ENCODE results near the gene PRDM15.

Gene PRDM15

GRCh38 chr21:41778930-41779600, 100.1 kb downstream of the PRDM15 start:
- no peak for DNase-seq (ENCODE audit: low spot score)

DNA sequence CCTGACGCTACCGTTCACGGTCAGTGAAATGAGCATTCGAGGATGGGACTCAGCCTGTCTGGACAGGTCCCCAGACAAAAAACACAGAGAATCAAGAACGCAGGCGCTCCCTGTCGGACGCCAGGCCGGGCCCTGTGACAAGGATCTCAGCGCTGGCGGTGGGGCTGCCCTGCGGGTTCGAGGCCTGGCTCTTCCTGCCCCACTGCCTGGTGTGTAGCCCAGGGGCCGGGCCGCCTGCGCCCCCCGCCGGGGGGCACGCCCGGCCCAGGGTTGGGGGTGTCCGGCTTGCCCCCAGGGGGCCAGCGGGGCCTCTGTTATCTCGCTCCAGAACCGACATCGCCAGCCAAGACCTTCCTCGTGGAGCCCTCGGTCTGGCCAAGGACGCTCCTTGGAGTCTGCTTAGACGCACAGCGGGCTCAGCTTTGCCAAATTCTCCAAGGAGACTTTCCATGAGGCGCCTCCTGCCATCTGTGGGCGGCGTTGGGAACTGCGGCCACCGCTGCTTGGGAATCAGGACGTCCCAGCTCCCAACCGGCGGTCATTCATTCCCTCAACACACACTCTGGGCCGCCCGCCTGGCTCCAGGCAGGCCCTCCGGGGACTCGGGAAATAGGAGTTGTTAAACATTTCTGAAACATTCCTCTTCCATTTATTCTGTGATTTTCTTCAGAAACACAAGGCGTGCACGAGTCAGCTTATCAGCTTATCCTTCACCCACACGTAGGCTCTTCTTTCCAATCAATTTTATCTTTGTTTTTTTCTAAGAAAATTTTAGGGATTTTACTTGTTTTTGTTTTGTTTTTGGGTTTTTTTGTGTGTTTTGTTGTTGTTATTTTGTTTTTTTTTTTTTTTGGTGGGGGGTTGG, 101.0 kb downstream of the PRDM15 start:
- DNase-seq (ENCODE audit: low spot score): no peak

DNA sequence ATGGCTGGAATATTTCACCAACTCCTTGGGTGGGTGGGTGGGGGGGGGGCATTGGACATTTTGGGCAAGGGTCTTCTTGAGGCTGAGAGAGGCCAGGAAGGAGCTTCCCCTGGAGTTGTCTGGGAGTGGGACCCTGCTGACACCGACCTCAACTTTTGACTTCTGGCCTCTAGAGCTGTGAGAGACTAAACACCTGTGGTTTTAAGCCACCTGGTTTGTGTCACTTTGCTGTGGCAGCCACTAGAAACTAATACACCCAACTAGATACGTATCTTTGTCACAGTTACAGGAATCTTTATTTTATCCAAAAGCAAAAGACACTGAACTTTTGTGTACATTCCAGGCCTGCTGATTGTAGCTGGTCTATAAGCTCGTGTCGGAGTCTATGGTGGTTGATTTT, 102.4 kb downstream of the PRDM15 start:
- DNase-seq (ENCODE audit: low spot score): no peak

DNA sequence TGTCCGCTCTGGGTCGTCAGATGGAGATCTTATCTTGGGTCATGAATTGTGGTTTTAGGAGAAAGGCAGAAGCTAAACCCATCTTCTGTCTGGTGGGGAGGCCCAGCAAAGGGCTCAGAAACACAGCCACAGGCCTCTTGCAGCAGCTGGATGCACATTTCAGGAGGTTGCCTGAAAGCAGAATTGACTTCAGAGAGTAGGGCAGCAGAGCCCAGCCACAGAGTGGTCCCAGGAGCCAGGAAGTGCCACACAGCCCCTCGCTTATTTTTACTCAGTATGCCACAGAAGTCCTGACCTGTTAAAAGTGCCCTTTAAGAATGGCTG, 104.0 kb downstream of the PRDM15 start:
- no peak for DNase-seq (ENCODE audit: low spot score)

- no peak for DNase-seq (ENCODE audit: low spot score)
Measured at GRCh38 chr21:41774467-41775148, 104.5 kb downstream of the PRDM15 start.

DNA sequence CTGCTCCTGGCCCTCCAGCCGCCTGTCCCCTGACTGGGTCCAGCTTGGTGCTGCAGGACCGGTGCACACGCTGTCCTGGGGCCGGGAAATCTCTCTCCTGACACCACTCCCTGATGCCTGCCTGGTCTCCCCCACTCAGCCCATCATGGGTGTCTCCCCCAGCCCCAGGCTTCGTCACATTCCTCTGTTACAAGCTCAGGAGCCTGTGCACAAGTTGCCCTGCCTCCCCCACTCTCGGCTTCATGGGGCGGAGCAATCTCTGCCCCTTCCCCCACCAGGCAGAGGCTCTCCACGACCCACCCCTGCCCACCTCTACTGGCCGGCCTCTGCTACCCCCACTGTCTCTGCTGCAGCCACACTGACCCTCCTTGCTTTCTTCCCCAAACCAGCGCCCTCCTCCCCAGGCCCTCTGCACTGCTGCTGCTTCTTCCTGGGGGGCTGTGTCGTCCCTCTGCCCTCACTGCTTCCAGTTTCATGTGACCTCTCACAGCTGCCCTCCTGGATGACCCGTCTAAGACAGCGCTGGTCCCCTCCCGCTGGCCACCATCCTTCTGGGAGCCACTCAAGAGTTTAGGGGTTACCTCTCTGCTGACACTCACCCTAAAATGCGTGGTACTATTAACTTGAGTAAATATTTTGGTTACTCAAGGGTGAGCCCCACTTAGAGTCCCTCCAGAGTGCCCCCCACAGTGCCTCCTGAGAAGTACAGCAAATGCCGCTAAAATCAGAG, 106.6 kb downstream of the PRDM15 start:
- no peak for DNase-seq (ENCODE audit: low spot score)

DNA sequence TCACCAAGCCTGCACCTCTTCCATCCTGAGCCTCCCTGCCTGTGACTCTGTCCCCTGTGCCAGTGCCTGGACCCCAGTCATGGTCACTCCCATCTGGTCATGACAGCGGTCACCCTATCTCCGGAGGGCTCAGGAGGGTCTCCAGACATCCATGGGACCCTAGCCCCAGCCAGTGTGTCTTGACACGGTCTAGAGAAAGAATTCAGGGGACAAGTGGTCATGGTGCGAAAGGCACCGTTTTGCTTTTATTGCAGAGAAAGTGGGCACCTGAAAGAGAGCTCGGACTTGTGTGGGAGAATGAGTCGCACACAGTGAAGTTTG, 107.6 kb downstream of the PRDM15 start:
- DNase-seq (ENCODE audit: low spot score): no peak

DNA sequence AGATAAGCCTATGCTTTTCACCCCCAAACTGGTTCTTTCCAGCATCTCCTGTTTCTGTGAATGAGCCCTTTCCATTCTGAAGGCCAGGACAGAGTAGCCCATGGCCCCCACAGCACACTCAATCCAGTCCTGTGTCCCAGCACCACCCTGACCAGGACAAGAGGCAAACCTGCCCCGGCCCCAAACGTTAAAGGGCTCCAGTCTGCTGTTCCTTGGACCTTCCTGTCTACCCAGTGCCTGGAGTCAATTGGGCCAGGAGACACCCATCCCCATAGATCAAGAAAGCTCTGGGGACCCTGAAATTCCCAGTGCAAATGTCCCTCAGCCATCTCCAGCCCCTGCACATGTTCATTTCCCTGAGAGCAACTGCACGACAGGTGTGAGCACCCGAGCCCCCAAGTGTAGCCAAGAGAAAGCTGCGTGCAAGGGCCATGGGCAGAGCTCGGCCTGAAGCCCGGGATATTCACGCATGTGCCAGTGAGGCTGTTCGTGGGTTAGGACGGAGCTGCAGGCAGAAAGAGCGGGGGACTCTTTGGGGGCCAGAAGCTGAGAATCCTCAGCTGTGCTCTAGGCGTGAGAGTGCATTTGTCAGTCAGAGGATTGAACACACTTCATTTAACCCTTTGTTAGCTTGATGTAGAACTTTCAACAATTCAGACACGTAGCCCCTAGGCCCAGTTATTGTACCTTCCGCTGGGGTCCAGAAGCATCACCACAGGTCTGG, 108.1 kb downstream of the PRDM15 start:
- DNase-seq (ENCODE audit: low spot score): no peak

DNA sequence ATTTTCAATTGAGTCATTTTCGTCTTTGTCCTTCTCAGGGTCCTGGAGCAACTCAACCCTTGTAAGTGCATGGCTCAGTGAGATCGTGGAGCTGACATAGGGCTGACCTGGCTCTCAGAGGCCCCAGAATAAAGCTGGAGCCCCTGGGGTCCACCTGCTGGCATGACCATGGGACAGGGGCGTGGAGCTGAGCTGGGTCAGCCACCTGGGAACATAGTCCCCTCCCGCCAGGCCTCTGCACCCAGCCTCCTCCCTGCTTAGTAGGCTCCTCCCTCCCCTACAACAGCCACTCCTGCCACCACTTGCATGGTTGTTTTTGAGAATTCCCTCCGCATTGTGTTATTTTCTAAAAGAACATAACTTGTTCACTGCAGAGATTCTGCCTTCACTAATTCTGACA, 109.2 kb downstream of the PRDM15 start:
- no peak for DNase-seq (ENCODE audit: low spot score)

- DNase-seq (ENCODE audit: low spot score): no peak
Measured at GRCh38 chr21:41769521-41769920, 109.6 kb downstream of the PRDM15 start.

- DNase-seq (ENCODE audit: low spot score): no peak
Measured at GRCh38 chr21:41769111-41769510, 110.0 kb downstream of the PRDM15 start.

DNA sequence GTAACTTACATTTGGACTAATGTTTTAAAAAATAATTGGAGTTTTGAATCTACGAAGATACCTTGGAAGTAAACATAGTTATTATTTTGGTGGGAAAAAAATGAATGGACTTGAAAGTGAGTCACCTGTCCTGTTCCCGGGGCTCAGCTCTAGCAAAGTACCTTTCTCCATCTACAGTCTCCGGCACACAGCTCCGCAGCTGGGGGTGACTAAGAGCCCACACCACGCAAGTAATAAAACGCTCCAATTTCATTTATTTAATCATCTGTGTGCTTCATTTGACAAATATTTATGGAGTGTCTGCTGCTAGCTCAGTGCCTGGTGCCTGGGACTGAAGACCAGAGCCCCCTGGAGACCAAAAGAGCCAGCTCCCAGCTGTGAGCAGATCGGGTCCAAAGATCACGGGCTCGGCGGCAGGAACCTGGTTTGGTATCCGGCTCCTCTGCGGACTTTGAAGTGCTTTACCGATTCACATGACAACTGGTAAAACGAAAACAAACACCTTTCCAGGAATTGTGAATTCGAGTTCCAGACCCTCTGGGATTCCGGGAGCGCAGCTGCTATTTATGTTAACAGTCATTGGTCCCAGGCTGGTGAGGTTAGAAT, 110.6 kb downstream of the PRDM15 start:
- no peak for DNase-seq (ENCODE audit: low spot score)

DNA sequence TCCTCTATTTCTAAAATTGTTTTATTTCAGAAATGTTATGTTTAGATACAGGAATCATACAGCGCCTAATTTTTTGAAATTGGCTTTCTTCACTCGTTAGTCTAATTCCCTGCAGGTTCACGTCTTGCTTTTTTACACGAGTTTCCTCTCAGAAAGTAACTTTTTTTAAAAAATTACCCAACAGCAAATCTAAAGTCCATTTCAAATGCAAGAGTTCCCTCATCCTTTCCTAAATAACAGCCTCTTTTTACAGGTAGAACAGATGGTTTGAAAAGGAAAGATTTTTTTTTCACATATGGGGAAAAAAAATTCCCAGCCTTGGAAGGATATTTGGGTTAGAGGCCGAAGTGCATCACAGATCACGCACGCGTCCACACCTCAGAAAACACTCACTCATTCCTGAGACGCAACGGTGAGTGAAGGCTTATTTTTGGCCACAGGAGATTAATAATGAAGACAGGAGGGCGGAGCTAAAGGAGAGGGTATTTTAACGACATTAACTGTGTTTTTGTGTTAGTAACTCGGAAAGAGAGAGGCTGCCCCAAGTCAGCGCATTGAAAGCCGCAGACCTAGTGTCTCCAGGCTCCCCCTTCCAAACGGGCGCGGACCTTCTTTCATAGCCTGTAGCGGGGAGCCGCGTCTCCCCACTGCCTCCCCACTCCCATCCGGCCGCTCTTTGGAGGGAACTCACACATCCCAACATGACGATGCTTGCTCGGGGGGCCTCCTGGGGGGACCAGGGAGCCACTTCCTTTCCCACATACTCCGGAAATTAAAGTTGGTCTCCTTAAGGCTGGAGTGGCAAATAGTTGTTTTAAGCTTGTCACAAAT, 111.3 kb downstream of the PRDM15 start:
- DNase-seq (ENCODE audit: low spot score): no peak

- DNase-seq (ENCODE audit: low spot score): no peak
Measured at GRCh38 chr21:41766883-41767605, 112.1 kb downstream of the PRDM15 start, which contains the start of gene RIPK4. Gene RIPK4, minus strand, starts transcription at chr21:41767052. Its CDS starts 11 bp downstream, at chr21:41767041.

DNA sequence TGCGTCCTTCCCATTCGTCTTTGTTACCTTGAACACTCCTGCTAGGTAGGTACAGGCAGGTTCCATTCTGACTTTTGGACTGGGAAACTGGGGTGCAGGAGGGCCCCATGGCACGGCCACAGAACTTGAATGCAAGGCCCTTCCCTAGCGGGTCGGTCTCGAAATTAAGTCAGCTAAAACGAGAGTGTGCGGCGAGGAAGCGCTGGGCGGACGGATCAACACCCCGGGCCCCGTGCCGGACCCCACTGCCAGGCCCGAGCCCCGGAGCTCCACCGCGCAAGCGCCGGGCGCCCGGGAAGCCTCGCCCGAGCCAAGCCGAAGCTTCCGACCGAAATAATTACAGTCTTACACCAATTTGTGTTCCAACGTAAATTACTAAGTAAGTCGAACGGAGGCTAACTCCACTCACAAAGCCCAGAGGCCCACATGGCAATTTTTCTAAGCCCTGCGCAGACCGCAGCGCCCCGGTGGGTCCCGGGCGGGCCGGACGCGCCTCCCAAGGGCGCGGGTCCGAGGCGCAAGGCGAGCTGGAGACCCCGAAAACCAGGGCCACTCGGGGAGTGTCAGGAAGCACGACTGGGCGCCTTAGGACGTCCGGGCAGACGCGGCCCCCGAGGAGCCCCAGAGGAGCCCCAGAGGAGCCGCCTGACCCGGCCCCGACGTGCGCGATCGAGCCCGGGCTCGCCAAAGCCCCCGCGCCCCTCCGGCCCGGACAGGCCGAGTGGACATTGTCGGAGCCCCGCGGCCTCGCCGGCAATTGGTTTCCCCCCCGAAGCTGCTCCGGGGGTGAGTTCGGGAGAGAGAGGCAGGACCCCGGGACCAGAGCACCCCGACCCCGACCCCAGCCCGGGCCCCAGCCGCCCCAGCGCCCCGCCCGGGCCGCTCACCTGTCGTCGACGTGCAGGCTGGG, 112.9 kb downstream of the PRDM15 start:
- DNase-seq (ENCODE audit: low spot score): no peak

DNA sequence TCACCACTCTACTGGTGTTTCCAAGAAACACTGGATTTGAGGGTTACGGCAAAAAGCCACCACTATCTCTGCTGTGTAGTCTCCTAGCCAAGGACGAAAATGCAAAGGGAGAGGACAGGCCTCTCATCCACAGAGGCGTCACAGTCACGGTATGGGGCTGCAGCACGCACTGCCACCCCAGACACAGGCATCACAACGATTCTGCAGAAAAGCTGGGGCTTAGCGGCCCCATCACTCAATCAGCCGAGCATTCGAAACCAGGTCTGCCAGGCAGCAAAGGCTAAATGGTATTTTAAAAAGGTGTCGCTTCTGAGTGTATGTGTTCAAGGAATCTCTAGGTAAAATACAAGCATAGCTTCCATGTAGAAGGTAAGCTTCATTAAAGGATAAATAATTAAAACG, 113.7 kb downstream of the PRDM15 start:
- DNase-seq (ENCODE audit: low spot score): no peak

GRCh38 chr21:41764558-41765419, 114.4 kb downstream of the PRDM15 start:
- DNase-seq (ENCODE audit: low spot score): no peak

DNA sequence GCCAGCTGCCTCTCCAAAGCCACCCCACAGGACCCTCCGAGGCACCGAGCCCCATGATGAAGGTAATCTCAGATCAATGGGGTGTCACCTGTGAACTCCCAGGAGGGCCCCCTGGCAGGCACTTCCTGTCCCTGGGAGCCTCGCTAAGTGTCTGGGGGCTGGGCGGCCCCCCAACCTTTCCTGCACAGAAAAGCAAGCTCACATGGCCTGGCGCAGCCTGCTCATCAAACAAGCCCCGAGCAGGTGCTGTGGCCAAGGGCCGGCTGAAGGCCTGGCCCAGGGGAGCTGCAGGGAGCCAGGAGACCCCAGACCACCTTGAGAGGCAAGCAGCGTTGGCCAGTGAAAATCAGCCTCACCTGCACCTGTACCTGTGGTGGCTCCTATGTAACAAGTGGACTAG, 115.1 kb downstream of the PRDM15 start:
- DNase-seq (ENCODE audit: low spot score): no peak

Measured in hematopoietic multipotent progenitor cell treated with erythropoietin and hydrocortisone succinate and interleukin-3 and kit ligand, for 17 days (in vitro differentiated cells).